Trophoblast cell (in vitro differentiated cells and primary cell): ENCODE results near the gene AUTS2.

Experiments used
- DNase-seq, 2 donors: peaks; one replicate each; pipeline ENCODE4 v3.0.0-alpha.2; 2016
- H2AFZ ChIP-seq: 2 replicates; pipeline ENCODE4 v1.6.1; 2013; ENCODE audit warnings: low read length, moderate library complexity, mild to moderate bottlenecking; ENCODE audit not compliant: insufficient read depth, poor library complexity
- H2AK5ac ChIP-seq: 2 replicates; pipeline ENCODE4 v1.6.1; 2013; ENCODE audit warnings: mild to moderate bottlenecking, low read length
- H2BK120ac ChIP-seq: 2 replicates; pipeline ENCODE4 v1.6.1; 2013; ENCODE audit warnings: low read length, mild to moderate bottlenecking, moderate library complexity; ENCODE audit not compliant: insufficient read depth, poor library complexity
- H2BK12ac ChIP-seq: 2 replicates; pipeline ENCODE4 v1.6.1; 2013; ENCODE audit warnings: mild to moderate bottlenecking, low read length, moderate library complexity
- H2BK5ac ChIP-seq: 2 replicates; pipeline ENCODE4 v1.6.1; 2013; ENCODE audit warnings: low read length, low read depth, moderate library complexity, mild to moderate bottlenecking; ENCODE audit not compliant: poor library complexity
- H3K14ac ChIP-seq: 2 replicates; pipeline ENCODE4 v1.6.1; 2013; ENCODE audit warnings: mild to moderate bottlenecking, low read length
- H3K18ac ChIP-seq: 2 replicates; pipeline ENCODE4 v1.6.1; 2013; ENCODE audit warnings: mild to moderate bottlenecking, low read length
- H3K23ac ChIP-seq: 2 replicates; pipeline ENCODE4 v1.6.1; 2013; ENCODE audit warnings: low read length
- H3K27ac ChIP-seq: 2 replicates; pipeline ENCODE4 v1.5.1; 2013; ENCODE audit warnings: low read depth, mild to moderate bottlenecking, inconsistent platforms, low read length, moderate library complexity
- H3K27me3 ChIP-seq: 2 replicates; pipeline ENCODE4 v1.6.1; 2013; ENCODE audit warnings: inconsistent platforms, mild to moderate bottlenecking, low read length, moderate library complexity; ENCODE audit not compliant: insufficient read depth
- H3K36me3 ChIP-seq, 2 experiments: 1 replicate in 1 of 2; 2 replicates in 1 of 2; pipeline ENCODE4 v1.6.1; 2013; ENCODE audit warnings: low read length in 2 of 2, mild to moderate bottlenecking in 2 of 2, moderate library complexity in 1 of 2; ENCODE audit not compliant: insufficient read depth in 2 of 2, control insufficient read depth in 1 of 2
- H3K4ac ChIP-seq: 2 replicates; pipeline ENCODE4 v1.6.1; 2013; ENCODE audit warnings: low read depth, mild to moderate bottlenecking, low read length, moderate library complexity
- H3K4me1 ChIP-seq, 2 experiments: 1 replicate in 1 of 2; 2 replicates in 1 of 2; pipeline ENCODE4 v1.6.1; 2013; ENCODE audit warnings: low read length in 2 of 2, mild to moderate bottlenecking in 2 of 2, moderate library complexity in 1 of 2; ENCODE audit not compliant: insufficient read depth in 2 of 2, control insufficient read depth in 1 of 2
- H3K4me2 ChIP-seq: 2 replicates; pipeline ENCODE4 v1.6.1; 2013; ENCODE audit warnings: inconsistent platforms, mild to moderate bottlenecking, low read length, moderate library complexity
- H3K4me3 ChIP-seq: 2 replicates; pipeline ENCODE4 v1.5.1; 2013; ENCODE audit warnings: mild to moderate bottlenecking, low read depth, low read length, inconsistent platforms
- H3K79me1 ChIP-seq: one replicate; pipeline ENCODE4 v1.6.1; 2013; ENCODE audit warnings: low read length
- H3K79me2 ChIP-seq: 2 replicates; pipeline ENCODE4 v1.6.1; 2013; ENCODE audit warnings: low read length, mild to moderate bottlenecking; ENCODE audit not compliant: control insufficient read depth, insufficient read depth, poor library complexity
- H3K9ac ChIP-seq: 2 replicates; pipeline ENCODE4 v1.6.1; 2013; ENCODE audit warnings: mild to moderate bottlenecking, low read length
- H3K9me3 ChIP-seq: 2 replicates; pipeline ENCODE4 v1.6.1; 2013; ENCODE audit warnings: low read depth, mild to moderate bottlenecking, control low read depth, inconsistent platforms, low read length; ENCODE audit not compliant: insufficient read depth
- H4K12ac ChIP-seq: 2 replicates; pipeline ENCODE4 v1.6.1; 2013; ENCODE audit warnings: low read depth, mild to moderate bottlenecking, low read length, moderate library complexity
- H4K8ac ChIP-seq: 2 replicates; pipeline ENCODE4 v1.6.1; 2013; ENCODE audit warnings: low read depth, mild to moderate bottlenecking, low read length, moderate library complexity
- H4K91ac ChIP-seq: one replicate; pipeline ENCODE4 v1.6.1; 2013; ENCODE audit warnings: low read depth, mild to moderate bottlenecking, low read length, moderate library complexity
- WGBS: extraction: QIAGEN DNeasy Blood & Tissue Kit; methylation state at CpG from one replicate; pipeline ENCODE4 v1.1.7; 2013; ENCODE audit warnings: missing lambda C conversion rate; ENCODE audit not compliant: insufficient read length, insufficient coverage; ENCODE audit errors: extremely low coverage; 5-methylcytosine and 5-hydroxymethylcytosine counted together

AUTS2 gene

GRCh38 chr7:70380421-70381015 lies 782.2 kb downstream of the AUTS2 start:
- Histone ChIP-seq H2BK12ac (no peak overlapping the region), H2AK5ac (no peak overlapping the region), H3K14ac (no peak overlapping the region), H3K79me2 (no peaks in the 10 kb centered on the region), H3K9me3 (no peaks in the 10 kb centered on the region), H3K4me2 (no peak overlapping the region), H2BK5ac (no peak overlapping the region), H4K12ac (no peak overlapping the region), H3K4ac (no peak overlapping the region), H4K91ac (no peak overlapping the region), H3K27me3 (no peaks in the 10 kb centered on the region), H3K79me1 (no peaks in the 10 kb centered on the region), H3K4me3 (no peak overlapping the region), H3K23ac (no peak overlapping the region), H3K4me1 (no peaks in the 10 kb centered on the region), H2AFZ (no peak overlapping the region), H2BK120ac (no peak overlapping the region), H3K36me3 (no peaks in the 10 kb centered on the region), H3K9ac (no peak overlapping the region), H4K8ac (no peak overlapping the region), H3K27ac (no peak overlapping the region), H3K18ac (no peak overlapping the region)
- WGBS: no CpG with 5 or more reads among the region's 9 CpGs
- no peak for DNase-seq

GRCh38 chr7:70383066-70383782 lies 784.9 kb downstream of the AUTS2 start:
- Histone ChIP-seq H4K91ac (no peak overlapping the region), H3K23ac (no peak overlapping the region), H2BK12ac (no peak overlapping the region), H4K8ac (no peak overlapping the region), H2AK5ac (no peak overlapping the region), H3K14ac (no peak overlapping the region), H3K9ac (no peak overlapping the region), H3K79me2 (no peaks in the 10 kb centered on the region), H3K4me3 (no peak overlapping the region), H3K79me1 (no peaks in the 10 kb centered on the region), H3K36me3 (no peaks in the 10 kb centered on the region), H3K18ac (no peak overlapping the region), H3K27me3 (no peaks in the 10 kb centered on the region), H3K4ac (no peak overlapping the region), H2BK120ac (no peak overlapping the region), H2BK5ac (no peak overlapping the region), H3K9me3 (no peaks in the 10 kb centered on the region), H2AFZ (no peak overlapping the region), H3K4me1 (no peaks in the 10 kb centered on the region), H4K12ac (no peak overlapping the region), H3K4me2 (no peak overlapping the region), H3K27ac (no peak overlapping the region)
- DNase-seq: no peak
- WGBS: no CpG with 5 or more reads among the region's 3 CpGs

- no peak overlapping the region for H4K12ac ChIP-seq
- no peak for DNase-seq
- H3K27me3 ChIP-seq: no peaks in the 10 kb centered on the region
- H2AFZ ChIP-seq: no peak overlapping the region
- H3K79me2 ChIP-seq: no peaks in the 10 kb centered on the region
- no peak overlapping the region for H3K23ac ChIP-seq
- H4K8ac ChIP-seq: no peak overlapping the region
- no peak overlapping the region for H2BK5ac ChIP-seq
- no peaks in the 10 kb centered on the region for H3K4me1 ChIP-seq
- no peak overlapping the region for H4K91ac ChIP-seq
- H3K36me3 ChIP-seq: no peaks in the 10 kb centered on the region
- no peak overlapping the region for H2BK120ac ChIP-seq
- no peak overlapping the region for H3K9ac ChIP-seq
- WGBS: no CpG with 5 or more reads among the region's 7 CpGs
- H2AK5ac ChIP-seq: no peak overlapping the region
- peak overlapping the region; percentile 30 for H3K4me3 ChIP-seq
- no peaks in the 10 kb centered on the region for H3K9me3 ChIP-seq
- no peak overlapping the region for H3K27ac ChIP-seq
- H3K4me2 ChIP-seq: no peak overlapping the region
- H2BK12ac ChIP-seq: no peak overlapping the region
- H3K79me1 ChIP-seq: no peaks in the 10 kb centered on the region
- H3K14ac ChIP-seq: no peak overlapping the region
- H3K4ac ChIP-seq: no peak overlapping the region
- H3K18ac ChIP-seq: no peak overlapping the region
Measured at GRCh38 chr7:70384024-70384423, 785.7 kb downstream of the AUTS2 start.

- Histone ChIP-seq H2BK12ac (no peak overlapping the region), H3K23ac (no peak overlapping the region), H3K9ac (no peak overlapping the region), H4K12ac (no peak overlapping the region), H3K36me3 (no peaks in the 10 kb centered on the region), H3K4me3 (no peak overlapping the region), H3K79me1 (no peaks in the 10 kb centered on the region), H3K4me2 (no peak overlapping the region), H2AK5ac (no peak overlapping the region), H2AFZ (no peak overlapping the region), H3K18ac (no peak overlapping the region), H3K79me2 (no peaks in the 10 kb centered on the region), H3K14ac (no peak overlapping the region), H4K91ac (no peak overlapping the region), H4K8ac (no peak overlapping the region), H3K27me3 (no peaks in the 10 kb centered on the region), H2BK5ac (no peak overlapping the region), H2BK120ac (no peak overlapping the region), H3K9me3 (no peaks in the 10 kb centered on the region), H3K4ac (no peak overlapping the region), H3K4me1 (no peaks in the 10 kb centered on the region), H3K27ac (no peak overlapping the region)
- no peak for DNase-seq
- no CpG with 5 or more reads among the region's 3 CpGs for WGBS
Measured at GRCh38 chr7:70384891-70385290, 786.6 kb downstream of the AUTS2 start.
